Ishikawa (cell line): ENCODE measurements around the gene CPNE1.

ENCODE experiments used
- CEBPB ChIP-seq: IDR thresholded peaks from 2 replicates; pipeline ENCODE4 v1.6.1; 2012
- CREB1 ChIP-seq: IDR thresholded peaks from 2 replicates; pipeline ENCODE4 v1.6.1; 2012; ENCODE audit warnings: low read depth
- EGR1 ChIP-seq: IDR thresholded peaks from 2 replicates; pipeline ENCODE4 v1.6.1; 2012
- EP300 ChIP-seq: IDR thresholded peaks from 2 replicates; pipeline ENCODE4 v1.6.1; 2012; ENCODE audit warnings: borderline replicate concordance
- FOXM1 ChIP-seq: IDR thresholded peaks from 2 replicates; pipeline ENCODE4 v1.6.1; 2012; ENCODE audit warnings: low read depth, borderline replicate concordance
- MAX ChIP-seq: IDR thresholded peaks from 2 replicates; pipeline ENCODE4 v1.6.1; 2012
- NFIC ChIP-seq: IDR thresholded peaks from 2 replicates; pipeline ENCODE4 v1.6.1; 2012
- RAD21 ChIP-seq: IDR thresholded peaks from 2 replicates; pipeline ENCODE4 v1.6.1; 2012; ENCODE audit warnings: low read depth
- REST ChIP-seq: IDR thresholded peaks from 2 replicates; pipeline ENCODE4 v1.6.1; 2012; ENCODE audit warnings: low read depth, mild to moderate bottlenecking
- TAF1 ChIP-seq: IDR thresholded peaks from 2 replicates; pipeline ENCODE4 v1.6.1; 2012; ENCODE audit warnings: low read depth, mild to moderate bottlenecking
- TCF12 ChIP-seq: IDR thresholded peaks from 2 replicates; pipeline ENCODE4 v1.6.1; 2012; ENCODE audit warnings: low read depth
- TEAD4 ChIP-seq: IDR thresholded peaks from 2 replicates; pipeline ENCODE4 v1.6.1; 2012
- USF1 ChIP-seq: IDR thresholded peaks from 2 replicates; pipeline ENCODE4 v1.6.1; 2012
- YY1 ChIP-seq: IDR thresholded peaks from 2 replicates; pipeline ENCODE4 v1.6.1; 2012; ENCODE audit warnings: low read depth
- ZBTB7A ChIP-seq: IDR thresholded peaks from 2 replicates; pipeline ENCODE4 v1.6.1; 2012; ENCODE audit warnings: low read depth

CPNE1 gene

GRCh38 chr20:35702824-35703695, 38.4 kb upstream of the CPNE1 start:
- no peak for TF ChIP-seq EGR1
- TF ChIP-seq EP300, result no peak
- TF ChIP-seq TEAD4, result no peak
- no peak for TF ChIP-seq USF1
- no peak for TF ChIP-seq RAD21
- TF ChIP-seq YY1, result no peak
- no peak for TF ChIP-seq FOXM1
- TF ChIP-seq TAF1, result no peak
- TF ChIP-seq NFIC, result no peak
- no peak for TF ChIP-seq TCF12
- no peak for TF ChIP-seq ZBTB7A
- TF ChIP-seq MAX, result no peak
- no peak for TF ChIP-seq REST
- TF ChIP-seq CEBPB, result no peak
- no peak for TF ChIP-seq CREB1

DNA sequence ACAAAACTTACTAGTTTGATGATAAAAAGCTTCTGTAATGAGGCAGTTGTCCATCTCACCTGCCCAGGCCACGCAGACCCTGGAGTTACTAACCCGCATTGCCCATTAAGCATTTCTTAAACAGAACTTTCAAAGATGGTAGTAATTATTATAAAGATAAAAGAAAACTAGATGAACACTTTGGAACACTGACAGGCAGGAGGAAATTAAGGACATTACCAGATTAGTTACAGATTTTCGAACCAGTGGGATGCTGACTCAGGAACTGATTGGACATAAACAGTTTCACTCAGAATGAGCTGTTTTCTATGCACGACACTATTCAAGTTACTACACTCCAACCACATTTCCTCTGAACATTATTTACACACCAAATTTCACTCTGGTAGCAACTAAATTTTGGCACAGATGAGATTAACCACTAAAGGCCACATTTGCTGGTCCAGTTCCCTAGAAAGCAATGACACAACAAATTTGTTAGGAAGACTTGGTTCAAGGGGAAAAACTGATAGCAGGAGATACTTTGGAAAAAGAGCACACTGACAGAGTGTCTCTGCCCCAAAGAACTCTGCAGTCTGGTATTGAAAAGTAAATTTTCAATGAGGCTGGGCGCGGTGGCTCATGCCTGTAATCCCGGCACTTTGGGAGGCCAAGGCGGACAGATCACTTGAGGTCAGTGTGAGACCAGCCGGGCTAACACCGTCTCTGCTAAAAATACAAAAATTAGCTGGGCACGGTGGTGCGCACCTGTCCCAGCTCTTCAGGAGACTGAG, 37.5 kb upstream of the CPNE1 start:
- TF ChIP-seq REST (no peak), ZBTB7A (no peak), EP300 (no peak), TAF1 (no peak), RAD21 (no peak), TCF12 (no peak), USF1 (no peak), EGR1 (no peak), CEBPB (no peak), MAX (no peak), CREB1 (no peak), TEAD4 (no peak), YY1 (no peak), FOXM1 (no peak)

GRCh38 chr20:35700625-35701148, 36.0 kb upstream of the CPNE1 start:
- TF ChIP-seq USF1 (no peak), TCF12 (no peak), EGR1 (no peak), FOXM1 (no peak), ZBTB7A (no peak), EP300 (no peak)

GRCh38 chr20:35699957-35700624, 35.4 kb upstream of the CPNE1 start:
- TF ChIP-seq CEBPB (no peak), REST (no peak), NFIC (no peak), TAF1 (no peak), YY1 (no peak), CREB1 (no peak), MAX (no peak)
